Measurements from ENCODE around the gene FSD1L.

DNA sequence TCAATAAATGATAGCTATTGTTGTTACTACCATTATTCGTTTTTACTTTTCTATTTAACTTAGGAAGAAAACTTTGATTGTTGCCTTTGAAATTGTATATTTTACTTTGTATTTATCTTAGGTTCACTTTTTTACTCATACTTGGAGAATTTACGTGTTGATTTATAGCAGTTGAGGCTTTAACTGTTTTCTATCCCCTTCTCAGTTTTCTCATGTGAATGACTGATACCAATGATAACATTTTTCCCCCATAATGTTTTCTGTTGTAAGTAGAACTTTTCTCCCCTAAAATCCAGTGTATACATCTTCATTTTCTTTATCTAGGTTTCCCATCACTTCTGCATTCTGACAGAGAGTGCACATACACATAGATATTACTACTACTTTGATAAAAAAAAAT is 54.4 kb downstream of the FSD1L start:
- TF ChIP-seq, protein P1, sequence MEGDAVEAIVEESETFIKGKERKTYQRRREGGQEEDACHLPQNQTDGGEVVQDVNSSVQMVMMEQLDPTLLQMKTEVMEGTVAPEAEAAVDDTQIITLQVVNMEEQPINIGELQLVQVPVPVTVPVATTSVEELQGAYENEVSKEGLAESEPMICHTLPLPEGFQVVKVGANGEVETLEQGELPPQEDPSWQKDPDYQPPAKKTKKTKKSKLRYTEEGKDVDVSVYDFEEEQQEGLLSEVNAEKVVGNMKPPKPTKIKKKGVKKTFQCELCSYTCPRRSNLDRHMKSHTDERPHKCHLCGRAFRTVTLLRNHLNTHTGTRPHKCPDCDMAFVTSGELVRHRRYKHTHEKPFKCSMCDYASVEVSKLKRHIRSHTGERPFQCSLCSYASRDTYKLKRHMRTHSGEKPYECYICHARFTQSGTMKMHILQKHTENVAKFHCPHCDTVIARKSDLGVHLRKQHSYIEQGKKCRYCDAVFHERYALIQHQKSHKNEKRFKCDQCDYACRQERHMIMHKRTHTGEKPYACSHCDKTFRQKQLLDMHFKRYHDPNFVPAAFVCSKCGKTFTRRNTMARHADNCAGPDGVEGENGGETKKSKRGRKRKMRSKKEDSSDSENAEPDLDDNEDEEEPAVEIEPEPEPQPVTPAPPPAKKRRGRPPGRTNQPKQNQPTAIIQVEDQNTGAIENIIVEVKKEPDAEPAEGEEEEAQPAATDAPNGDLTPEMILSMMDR (IDR thresholded peaks at IDR 0.05) = no peak
- TF ChIP-seq EP300 (IDR thresholded peaks at IDR 0.05) = no peak
- TF ChIP-seq POLR2A (IDR thresholded peaks at IDR 0.05) = no peak
